ENCODE measurements around the gene DDX31.

Gene DDX31

DNA sequence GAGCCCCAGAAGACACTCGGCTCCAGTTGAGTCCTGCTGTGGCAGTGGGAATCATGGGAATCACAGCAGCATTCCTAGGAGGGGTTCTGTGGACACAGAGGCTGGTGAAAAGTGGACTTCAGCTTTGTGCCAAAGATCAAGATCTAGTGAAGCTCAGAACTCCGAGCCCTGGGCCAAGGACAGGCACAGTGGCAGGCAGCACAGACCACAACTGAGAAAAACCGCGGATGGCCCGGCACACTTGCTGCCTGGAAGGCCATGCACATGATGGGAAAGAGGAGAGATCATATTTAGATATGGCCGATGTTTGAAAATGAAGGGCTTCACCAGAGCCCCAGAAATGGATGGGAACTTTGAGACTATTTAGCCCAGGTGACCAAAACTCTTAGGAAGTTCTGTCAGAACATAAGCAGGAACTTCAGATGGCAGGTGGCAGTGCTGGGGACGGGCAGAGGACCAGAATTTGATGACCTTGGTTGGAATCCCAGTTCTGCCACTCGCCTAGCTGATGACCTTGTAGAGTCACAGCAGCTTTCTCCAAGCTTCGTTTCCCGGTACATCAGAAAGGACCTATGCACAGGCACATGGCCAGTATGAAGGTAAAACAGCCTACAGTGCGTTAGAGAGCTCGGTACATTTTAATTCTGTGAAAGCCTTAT, 69.3 kb downstream of the DDX31 start:
- H3K27me3 Mint-ChIP-seq: no peaks in the 10 kb centered on the region
- H3K9me3 Mint-ChIP-seq: no peaks in the 10 kb centered on the region
- H3K4me1 Mint-ChIP-seq: peaks cover 10% of the 10 kb centered on the region
- ATAC-seq: no peak
- DNase-seq: no peak
- H3K27ac Mint-ChIP-seq: peak overlapping the region in 1 of 2 donors; percentile 72
- no peak overlapping the region for H3K4me3 Mint-ChIP-seq

DNA sequence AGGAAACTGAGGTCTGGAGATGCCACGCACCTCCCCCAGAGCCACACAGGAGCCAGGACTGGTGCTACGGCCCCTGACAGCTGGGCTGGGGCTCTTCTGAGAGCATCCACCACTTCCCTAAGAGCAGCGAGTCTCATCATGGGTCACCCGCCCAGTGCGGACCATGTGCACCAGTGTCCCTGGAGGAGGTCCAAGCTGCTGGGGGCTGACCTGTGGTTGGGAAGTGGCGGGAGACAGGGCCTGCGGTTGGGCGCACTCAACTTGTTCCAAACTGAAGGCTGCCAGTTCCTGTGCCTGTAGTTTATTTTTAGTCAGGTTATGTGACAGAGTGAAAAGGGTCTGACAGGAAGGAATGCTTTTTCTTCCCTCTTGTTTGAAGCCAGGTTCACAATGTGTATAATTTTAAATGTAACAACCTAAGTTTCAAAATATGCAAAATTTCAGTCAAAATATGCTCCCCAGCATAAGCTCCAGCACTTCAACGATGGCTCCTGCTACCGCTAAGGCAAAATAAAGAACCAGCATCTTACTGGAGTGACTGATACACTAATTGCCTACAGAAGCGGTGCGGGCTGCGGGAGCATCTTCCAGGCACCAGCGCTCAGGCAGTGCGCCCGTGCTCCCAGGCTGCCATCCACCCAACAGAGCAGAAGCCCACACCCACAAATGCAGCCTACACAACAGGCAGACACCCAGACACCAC, 72.6 kb downstream of the DDX31 start:
- H3K4me3 Mint-ChIP-seq: no peak overlapping the region
- no peak overlapping the region for H3K27ac Mint-ChIP-seq
- peaks cover 6% of the 10 kb centered on the region for H3K27me3 Mint-ChIP-seq
- H3K9me3 Mint-ChIP-seq: no peaks in the 10 kb centered on the region
- no peak for ATAC-seq
- no peak for DNase-seq
- H3K4me1 Mint-ChIP-seq: peaks cover 2% of the 10 kb centered on the region

DNA sequence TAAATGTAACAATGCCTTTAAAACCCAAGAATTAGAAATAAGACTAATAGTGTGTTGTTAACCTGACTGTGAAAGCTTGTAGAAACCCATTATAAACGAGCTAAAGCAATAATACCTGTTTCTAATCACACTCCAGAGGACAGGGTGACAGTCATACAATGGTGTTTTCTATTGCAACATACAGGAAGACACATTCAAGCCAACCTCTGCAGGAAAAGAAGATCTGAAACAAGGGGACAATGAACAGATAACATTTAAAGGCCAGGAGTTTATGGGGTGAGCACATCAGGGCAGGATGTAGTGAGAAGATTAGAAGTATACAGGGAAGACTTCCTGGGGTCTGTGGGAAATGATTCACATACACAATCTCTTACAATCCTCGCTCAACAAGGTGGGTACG, 73.6 kb downstream of the DDX31 start:
- Mint-ChIP-seq H3K9me3 (no peaks in the 10 kb centered on the region), H3K27me3 (peaks cover 16% of the 10 kb centered on the region), H3K27ac (no peak overlapping the region), H3K4me1 (peaks cover 3% of the 10 kb centered on the region), H3K4me3 (no peak overlapping the region)
- DNase-seq (no peak), ATAC-seq (no peak)

DNA sequence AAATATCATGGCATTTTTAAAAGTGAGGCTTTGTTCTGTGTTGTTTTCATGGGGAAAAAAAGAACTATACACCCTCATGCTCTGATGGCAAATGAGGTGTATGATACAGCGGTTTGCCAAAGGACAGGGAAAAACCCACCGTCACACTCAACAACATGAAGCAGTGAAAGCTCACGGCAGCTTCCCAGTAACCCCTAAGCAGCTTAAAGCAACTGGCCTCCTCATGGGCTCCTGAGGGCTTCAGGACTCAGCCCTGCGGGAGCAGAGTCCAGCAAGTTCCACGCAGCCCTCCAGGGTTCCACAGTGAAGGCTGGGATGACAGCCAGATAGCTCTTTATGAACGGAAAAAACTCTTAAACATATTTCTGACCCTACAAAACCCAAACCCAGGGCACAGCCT, 74.5 kb downstream of the DDX31 start:
- DNase-seq (no peak), ATAC-seq (no peak)
- Mint-ChIP-seq H3K9me3 (no peaks in the 10 kb centered on the region), H3K4me1 (peaks cover 12% of the 10 kb centered on the region), H3K27ac (no peak overlapping the region), H3K4me3 (no peak overlapping the region), H3K27me3 (peaks cover 25% of the 10 kb centered on the region)

GRCh38 chr9:132594412-132594811, 75.4 kb downstream of the DDX31 start:
- no peak overlapping the region for H3K27ac Mint-ChIP-seq
- H3K4me3 Mint-ChIP-seq: no peak overlapping the region
- peaks cover 20% of the 10 kb centered on the region for H3K4me1 Mint-ChIP-seq
- no peaks in the 10 kb centered on the region for H3K9me3 Mint-ChIP-seq
- H3K27me3 Mint-ChIP-seq: peaks cover 34% of the 10 kb centered on the region
- DNase-seq: no peak
- ATAC-seq: no peak

DNA sequence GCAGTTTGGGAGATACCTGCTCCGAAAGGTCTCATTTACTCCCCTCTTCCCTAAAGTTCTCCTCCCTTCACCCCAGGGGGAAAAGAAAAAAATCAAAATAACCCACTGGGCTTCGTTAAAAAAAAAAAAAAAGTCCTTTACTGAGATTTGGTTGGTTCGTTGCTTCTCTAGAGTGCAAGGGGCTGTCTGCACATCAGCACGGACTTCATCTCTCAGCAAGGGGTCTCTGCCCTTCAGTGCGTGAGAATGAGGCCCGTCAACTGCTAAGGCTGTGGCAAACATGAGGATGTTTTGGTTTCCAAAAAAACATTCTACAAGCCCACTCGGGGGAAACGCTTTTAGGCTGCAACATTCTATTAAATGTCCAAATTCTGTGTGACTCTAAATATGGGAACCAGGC, 77.3 kb downstream of the DDX31 start:
- Mint-ChIP-seq H3K4me1 (peaks cover 26% of the 10 kb centered on the region), H3K9me3 (no peaks in the 10 kb centered on the region), H3K27me3 (peaks cover 54% of the 10 kb centered on the region), H3K4me3 (no peak overlapping the region), H3K27ac (no peak overlapping the region)
- no peak for DNase-seq
- no peak for ATAC-seq

GRCh38 chr9:132591751-132592314, 78.0 kb downstream of the DDX31 start:
- no peak for ATAC-seq
- no peak for DNase-seq
- Mint-ChIP-seq H3K27me3 (peaks cover 60% of the 10 kb centered on the region), H3K4me3 (no peak overlapping the region), H3K9me3 (no peaks in the 10 kb centered on the region), H3K4me1 (peaks cover 26% of the 10 kb centered on the region), H3K27ac (no peak overlapping the region)

DNA sequence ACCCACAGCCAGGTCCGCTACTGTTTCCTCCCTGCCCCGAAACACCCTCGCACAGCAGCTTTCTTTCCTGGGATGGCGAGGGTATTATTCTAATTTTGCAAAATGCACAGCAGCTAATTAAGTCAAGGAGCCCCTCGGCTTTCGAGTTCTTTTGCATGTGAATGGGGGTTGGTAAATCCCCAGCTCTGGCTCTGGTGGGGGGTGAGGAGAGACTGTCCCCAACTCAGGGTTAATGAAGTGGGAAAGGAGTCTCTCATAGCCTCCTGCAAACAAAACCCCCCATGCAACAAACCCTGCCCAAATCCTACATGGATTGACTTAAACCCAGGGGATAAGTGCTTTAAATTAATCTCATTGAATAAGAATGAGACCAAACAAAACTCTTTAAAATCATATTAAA, 78.5 kb downstream of the DDX31 start:
- Mint-ChIP-seq H3K9me3 (no peaks in the 10 kb centered on the region), H3K27ac (no peak overlapping the region), H3K4me1 (peaks cover 32% of the 10 kb centered on the region), H3K27me3 (peaks cover 66% of the 10 kb centered on the region), H3K4me3 (peak overlapping the region in 1 of 2 donors; percentile 46)
- ATAC-seq: no peak
- no peak for DNase-seq

DNA sequence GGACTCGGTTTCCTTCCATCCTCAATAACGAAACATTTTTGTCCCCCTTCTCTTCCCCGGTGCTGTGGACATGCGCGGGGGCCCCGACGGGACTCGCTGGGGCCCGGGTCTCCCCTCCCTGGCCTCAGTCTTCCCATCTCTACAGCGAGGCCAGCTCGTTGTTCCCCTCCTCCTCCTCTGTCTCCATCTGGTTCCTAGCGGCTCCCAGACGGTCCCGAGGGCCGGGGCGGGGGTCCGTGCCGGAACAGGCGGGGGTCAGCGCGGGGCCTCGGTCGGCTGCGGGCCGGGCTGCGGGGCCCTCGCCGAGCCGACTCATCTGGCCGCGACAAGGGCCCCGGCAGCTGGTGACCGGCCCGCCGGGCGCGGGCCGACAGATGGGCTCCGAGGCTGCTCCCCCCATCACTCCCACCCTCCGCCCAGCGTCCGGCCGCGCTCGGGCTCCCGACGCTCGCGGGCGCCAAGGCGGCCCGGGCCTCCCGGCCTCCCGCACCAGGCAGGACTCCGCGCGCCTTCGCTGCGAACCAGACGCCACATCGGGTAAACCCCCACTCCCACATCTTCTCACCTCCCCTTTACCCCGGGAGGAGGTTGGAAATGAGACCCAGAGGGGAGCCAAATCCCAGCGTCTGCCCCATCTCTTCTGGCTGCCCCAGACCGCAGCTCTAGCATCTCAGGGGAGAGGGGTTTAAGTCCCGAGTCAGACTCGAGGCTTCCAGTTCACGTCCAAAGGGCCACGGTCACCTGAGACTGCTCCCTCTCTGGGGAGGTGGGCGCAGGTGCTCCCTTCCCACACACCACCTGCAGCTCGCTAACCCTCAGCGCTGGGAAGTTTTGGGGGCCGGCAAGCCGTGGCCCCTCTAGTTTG, 79.2 kb downstream of the DDX31 start:
- H3K27ac Mint-ChIP-seq: peak overlapping the region in 1 of 2 donors; percentile 50
- DNase-seq (no peak), ATAC-seq (no peak)
- H3K27me3 Mint-ChIP-seq: peaks cover 73% of the 10 kb centered on the region
- H3K4me3 Mint-ChIP-seq: peak overlapping the region in 1 of 2 donors; percentile 46
- H3K9me3 Mint-ChIP-seq: no peaks in the 10 kb centered on the region
- H3K4me1 Mint-ChIP-seq: peaks cover 37% of the 10 kb centered on the region

DNA sequence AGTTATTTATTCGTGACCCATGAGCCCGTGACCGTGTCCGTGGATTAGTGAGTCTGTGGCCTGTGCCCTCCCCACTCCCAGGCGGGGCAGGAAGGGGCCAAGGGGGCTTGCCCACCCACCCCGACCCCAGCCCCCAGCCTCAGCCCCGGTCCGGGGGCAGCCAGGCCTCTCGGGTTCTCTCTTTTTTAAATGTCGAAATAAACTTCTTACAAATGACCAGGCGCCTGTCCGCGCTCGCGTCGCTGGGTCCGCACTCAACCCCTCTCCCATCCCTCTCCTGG, 79.8 kb downstream of the DDX31 start:
- H3K27me3 Mint-ChIP-seq: peaks cover 79% of the 10 kb centered on the region

DNA sequence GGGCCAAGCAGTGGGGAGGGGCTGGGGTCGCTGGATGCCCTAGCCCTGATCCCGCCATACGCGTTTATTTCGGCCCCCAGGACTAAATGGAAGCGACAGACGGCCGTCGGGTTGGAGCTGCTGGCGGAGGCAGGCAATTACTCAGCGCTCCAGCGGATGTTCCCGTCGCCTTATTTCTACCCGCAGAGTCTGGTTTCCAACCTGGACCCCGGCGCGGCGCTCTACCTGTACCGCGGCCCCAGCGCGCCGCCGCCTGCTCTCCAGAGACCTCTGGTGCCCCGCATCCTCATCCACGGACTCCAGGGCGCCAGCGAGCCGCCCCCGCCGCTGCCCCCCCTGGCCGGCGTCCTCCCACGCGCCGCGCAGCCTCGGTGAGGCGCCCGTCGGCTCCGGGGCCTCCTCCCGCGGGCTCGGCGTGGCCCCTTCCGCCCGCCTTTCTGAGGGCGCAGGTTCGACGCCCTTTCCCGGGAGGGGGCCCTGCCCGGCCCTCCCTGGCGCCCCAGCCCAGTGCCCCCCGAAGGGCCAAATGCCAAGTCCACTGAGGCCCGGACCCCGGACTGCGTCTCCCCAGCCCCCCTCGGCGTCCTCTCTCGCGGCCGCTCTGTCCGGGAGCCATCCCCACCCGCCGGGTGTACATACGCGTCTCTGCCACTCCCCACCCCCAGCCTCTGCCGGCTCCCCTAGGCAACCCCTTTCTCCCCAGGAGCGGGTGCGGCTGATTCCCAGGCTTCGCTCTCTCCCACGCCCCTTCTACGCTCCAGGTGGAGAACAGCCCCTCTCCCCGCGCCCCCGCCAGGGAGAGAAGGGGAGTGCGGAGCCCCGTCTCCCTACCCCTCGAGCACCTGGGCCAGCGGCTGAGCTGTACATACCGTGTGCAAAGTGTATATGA, 80.4 kb downstream of the DDX31 start:
- Mint-ChIP-seq H3K4me3 (peak overlapping the region in 1 of 2 donors; percentile 55), H3K27me3 (peaks cover 84% of the 10 kb centered on the region)

More for the DNA sequence above, 79.8 kb downstream of the DDX31 start:
- DNase-seq (no peak), ATAC-seq (no peak)
- peak overlapping the region in 1 of 2 donors; percentile 55 for H3K4me3 Mint-ChIP-seq
- H3K9me3 Mint-ChIP-seq: no peaks in the 10 kb centered on the region
- H3K27ac Mint-ChIP-seq: no peak overlapping the region
- H3K4me1 Mint-ChIP-seq: peaks cover 37% of the 10 kb centered on the region

DNA sequence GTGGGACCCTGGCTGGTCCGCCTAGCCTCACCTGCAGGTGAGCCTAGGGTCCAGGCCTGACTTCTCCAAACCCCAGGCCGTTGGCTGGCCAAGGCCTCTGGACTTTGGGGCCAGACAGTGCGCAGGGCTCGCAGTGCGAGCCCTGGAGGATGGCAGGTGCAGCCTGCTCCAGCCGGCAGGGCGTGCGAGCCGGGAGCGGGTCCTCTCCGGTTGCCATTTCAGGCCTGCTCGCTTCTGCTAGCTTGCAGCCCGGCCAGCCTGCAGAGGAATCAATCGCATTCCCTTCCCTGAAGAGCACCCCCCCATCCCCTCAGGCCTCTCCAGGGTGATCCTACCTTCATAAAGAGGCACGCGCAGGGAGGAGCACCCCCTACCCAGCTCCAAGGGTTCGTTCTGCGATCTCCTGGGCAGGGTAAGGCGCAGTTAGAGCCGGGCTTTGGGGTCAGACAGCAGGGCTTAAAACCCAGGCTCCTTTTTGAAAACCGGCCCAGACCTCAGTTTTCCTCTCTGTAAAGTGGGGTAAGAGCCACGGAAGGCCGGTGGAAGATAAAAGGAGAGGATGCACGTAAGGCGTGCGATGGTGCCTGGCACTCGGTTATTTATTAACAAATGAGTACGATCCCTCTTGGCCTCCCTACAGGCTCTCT, 81.2 kb downstream of the DDX31 start:
- H3K27ac Mint-ChIP-seq: no peak overlapping the region
- H3K27me3 Mint-ChIP-seq: peaks cover 92% of the 10 kb centered on the region
- ATAC-seq: no peak
- H3K4me3 Mint-ChIP-seq: peak overlapping the region in 1 of 2 donors; percentile 21
- no peak for DNase-seq
- no peaks in the 10 kb centered on the region for H3K9me3 Mint-ChIP-seq
- H3K4me1 Mint-ChIP-seq: peaks cover 42% of the 10 kb centered on the region

More for the DNA sequence above, 80.4 kb downstream of the DDX31 start:
- Mint-ChIP-seq H3K4me1 (peaks cover 41% of the 10 kb centered on the region), H3K27ac (no peak overlapping the region), H3K9me3 (no peaks in the 10 kb centered on the region)
- no peak for DNase-seq
- peak; percentile 60 for ATAC-seq

GRCh38 chr9:132588098-132588497, 81.7 kb downstream of the DDX31 start:
- H3K9me3 Mint-ChIP-seq: no peaks in the 10 kb centered on the region
- H3K4me1 Mint-ChIP-seq: peaks cover 42% of the 10 kb centered on the region
- H3K4me3 Mint-ChIP-seq: no peak overlapping the region
- DNase-seq (no peak), ATAC-seq (no peak)
- H3K27ac Mint-ChIP-seq: no peak overlapping the region
- H3K27me3 Mint-ChIP-seq: peaks cover 97% of the 10 kb centered on the region

- no peak overlapping the region for H3K27ac Mint-ChIP-seq
- ATAC-seq: no peak
- H3K4me3 Mint-ChIP-seq: no peak overlapping the region
- peaks cover 42% of the 10 kb centered on the region for H3K4me1 Mint-ChIP-seq
- H3K9me3 Mint-ChIP-seq: no peaks in the 10 kb centered on the region
- no peak for DNase-seq
- peaks cover 100% of the 10 kb centered on the region for H3K27me3 Mint-ChIP-seq
Measured at GRCh38 chr9:132587592-132587955, 82.2 kb downstream of the DDX31 start.

Measured in stimulated activated naive CD8-positive, alpha-beta T cell treated with anti-CD3 and anti-CD28 coated beads, Interleukin-15, amount 100 ng/mL, for 72 hours (primary cell).